Measurements from ENCODE around the gene BEX1.

DNA sequence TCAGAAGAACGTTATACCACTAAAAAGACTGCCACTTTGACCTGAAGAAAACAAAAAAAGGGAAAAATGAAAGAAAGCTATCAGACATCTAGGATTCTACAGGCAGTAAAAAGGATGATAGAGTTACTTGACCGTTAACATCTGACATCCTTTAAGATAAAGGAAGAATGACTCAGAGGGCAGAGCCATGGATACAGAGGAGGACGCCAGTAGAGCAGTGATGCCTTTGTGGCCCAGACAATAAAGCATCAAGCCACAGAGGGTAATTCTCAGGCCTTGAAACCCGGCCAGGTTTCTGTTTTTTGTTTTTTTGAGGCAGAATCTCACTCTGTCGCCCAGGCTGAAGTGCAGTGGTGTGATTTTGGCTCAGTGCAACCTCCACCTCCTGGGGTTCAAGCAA is 9.5 kb upstream of the BEX1 start:
- TF ChIP-seq YY1 (IDR thresholded peaks at IDR 0.05; ENCODE audit: insufficient read depth, insufficient read length): no peak
- no peak for TF ChIP-seq ZNF274 (IDR thresholded peaks at IDR 0.05; ENCODE audit: low read depth, low read length)
